Measurements from ENCODE around the gene GRSF1.
A peak's percentile ranks its signal among the peaks of the same experiment; 100 is the strongest.

GRSF1 gene, protein sequence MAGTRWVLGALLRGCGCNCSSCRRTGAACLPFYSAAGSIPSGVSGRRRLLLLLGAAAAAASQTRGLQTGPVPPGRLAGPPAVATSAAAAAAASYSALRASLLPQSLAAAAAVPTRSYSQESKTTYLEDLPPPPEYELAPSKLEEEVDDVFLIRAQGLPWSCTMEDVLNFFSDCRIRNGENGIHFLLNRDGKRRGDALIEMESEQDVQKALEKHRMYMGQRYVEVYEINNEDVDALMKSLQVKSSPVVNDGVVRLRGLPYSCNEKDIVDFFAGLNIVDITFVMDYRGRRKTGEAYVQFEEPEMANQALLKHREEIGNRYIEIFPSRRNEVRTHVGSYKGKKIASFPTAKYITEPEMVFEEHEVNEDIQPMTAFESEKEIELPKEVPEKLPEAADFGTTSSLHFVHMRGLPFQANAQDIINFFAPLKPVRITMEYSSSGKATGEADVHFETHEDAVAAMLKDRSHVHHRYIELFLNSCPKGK

DNA sequence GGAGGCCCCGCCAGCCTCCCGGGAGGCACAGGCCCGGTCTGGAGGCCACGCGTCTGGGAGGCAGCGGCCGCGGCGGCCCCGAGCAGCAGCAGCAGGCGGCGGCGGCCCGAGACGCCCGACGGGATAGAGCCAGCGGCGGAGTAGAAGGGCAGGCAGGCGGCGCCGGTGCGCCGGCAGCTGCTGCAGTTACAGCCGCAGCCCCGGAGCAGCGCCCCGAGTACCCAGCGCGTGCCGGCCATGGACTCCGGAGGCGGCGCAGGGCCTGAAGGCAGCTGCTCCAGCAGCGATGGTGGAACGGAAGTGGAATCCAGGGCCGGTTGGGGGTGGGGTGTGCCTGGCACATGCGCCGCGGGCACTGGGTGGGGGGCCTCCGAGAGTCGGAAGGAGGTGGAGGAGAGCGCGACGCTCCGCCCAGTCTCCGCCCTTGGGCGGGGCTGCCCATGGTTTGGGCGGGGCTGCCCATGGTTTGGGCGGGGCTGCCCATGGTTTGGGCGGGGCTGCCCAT, at the start of gene GRSF1:
GRSF1 (minus strand) TSS at position 302 of the 505 bp plus-strand sequence; CDS start at position 239, 63 bp downstream.
- no peaks in the 10 kb centered on the region for H3K9me3 Mint-ChIP-seq
- H3K27ac Mint-ChIP-seq = peak within 1 kb of the TSS; percentile 94
- H3K4me3 Mint-ChIP-seq = peak within 1 kb of the TSS; percentile 87
- H3K4me1 Mint-ChIP-seq (ENCODE audit: low read depth) = peaks cover 15% of the 10 kb centered on the region
- intact Hi-C loops (cut with micrococcal nuclease) = loop anchor here (2.0 to 10.0 kb wide), 7 partner anchors 63 to 173 kb away; partner anchors contain the start of genes DCK, MOB1B and UTP3
- peaks cover 31% of the 10 kb centered on the region for H3K36me3 Mint-ChIP-seq (ENCODE audit: low read depth)
- H3K27me3 Mint-ChIP-seq = no peaks in the 10 kb centered on the region

DNA sequence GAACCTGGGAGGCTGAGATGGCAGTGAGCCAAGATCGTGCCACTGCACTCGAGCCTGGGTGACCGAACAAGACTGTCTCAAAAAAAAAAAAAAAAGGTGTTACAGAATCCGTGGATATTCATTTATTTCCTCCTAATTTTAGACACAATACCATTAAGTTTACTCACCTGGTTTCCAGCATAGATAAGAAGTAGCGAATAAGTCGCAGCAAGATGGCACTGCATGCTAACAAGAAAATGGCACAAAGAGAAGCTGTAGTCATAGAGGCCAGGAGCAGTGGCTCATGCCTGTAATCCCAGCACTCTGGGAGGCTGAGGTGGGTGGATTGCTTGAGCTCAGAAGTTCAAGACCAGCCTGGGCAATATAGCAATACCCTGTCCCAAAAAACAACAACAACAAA, 45.5 kb upstream of the GRSF1 start:
- Mint-ChIP-seq H3K36me3 (ENCODE audit: low read depth) (no peaks in the 10 kb centered on the region), H3K4me3 (no peak overlapping the region), H3K9me3 (no peaks in the 10 kb centered on the region), H3K27ac (no peak overlapping the region), H3K4me1 (ENCODE audit: low read depth) (no peaks in the 10 kb centered on the region), H3K27me3 (no peaks in the 10 kb centered on the region)
- intact Hi-C loops (cut with micrococcal nuclease) = no loop called here

DNA sequence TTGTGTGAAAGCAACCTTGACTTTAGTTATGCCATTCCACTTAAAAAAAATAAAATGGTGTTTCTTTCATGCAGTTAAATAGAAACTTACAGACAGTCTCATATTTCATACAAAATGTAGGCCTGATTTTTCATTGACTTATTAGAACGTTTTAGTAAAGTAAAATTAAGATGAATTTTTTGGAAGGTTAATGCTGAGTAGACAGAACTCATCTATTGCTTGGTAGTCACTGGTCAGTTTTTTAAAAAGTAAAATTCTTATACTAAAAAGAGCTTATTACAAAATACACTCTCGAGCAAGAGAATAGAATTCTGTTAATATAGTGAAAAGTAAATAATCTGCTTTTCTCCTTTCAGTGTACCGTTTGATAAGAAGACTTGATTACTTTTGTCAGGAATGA, 41.0 kb upstream of the GRSF1 start:
- intact Hi-C loops (cut with micrococcal nuclease) = no loop called here
- H3K27me3 Mint-ChIP-seq = no peaks in the 10 kb centered on the region

DNA sequence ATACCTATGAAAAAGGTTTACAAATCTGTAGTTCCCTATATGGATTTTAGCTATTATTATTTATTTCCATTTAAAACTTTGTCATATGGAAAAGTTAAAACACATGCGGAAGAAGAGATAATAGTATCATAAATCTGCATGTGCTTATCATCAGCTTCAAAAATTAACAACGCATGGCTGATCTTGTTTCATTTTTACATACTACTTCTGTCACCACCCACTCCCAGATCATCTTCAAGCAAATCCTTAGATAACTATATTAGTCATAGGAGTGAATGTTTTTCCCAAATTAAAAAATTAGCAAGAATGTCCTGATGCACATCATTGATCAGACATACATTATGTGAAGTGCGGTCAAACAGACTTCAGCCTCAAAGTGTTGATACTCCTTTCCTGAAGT, 37.9 kb upstream of the GRSF1 start:
- H3K9me3 Mint-ChIP-seq = no peaks in the 10 kb centered on the region

More for the DNA sequence above, 41.0 kb upstream of the GRSF1 start:
- no peaks in the 10 kb centered on the region for H3K36me3 Mint-ChIP-seq (ENCODE audit: low read depth)
- H3K9me3 Mint-ChIP-seq = no peaks in the 10 kb centered on the region
- H3K27ac Mint-ChIP-seq = no peak overlapping the region
- no peak overlapping the region for H3K4me3 Mint-ChIP-seq
- no peaks in the 10 kb centered on the region for H3K4me1 Mint-ChIP-seq (ENCODE audit: low read depth)

DNA sequence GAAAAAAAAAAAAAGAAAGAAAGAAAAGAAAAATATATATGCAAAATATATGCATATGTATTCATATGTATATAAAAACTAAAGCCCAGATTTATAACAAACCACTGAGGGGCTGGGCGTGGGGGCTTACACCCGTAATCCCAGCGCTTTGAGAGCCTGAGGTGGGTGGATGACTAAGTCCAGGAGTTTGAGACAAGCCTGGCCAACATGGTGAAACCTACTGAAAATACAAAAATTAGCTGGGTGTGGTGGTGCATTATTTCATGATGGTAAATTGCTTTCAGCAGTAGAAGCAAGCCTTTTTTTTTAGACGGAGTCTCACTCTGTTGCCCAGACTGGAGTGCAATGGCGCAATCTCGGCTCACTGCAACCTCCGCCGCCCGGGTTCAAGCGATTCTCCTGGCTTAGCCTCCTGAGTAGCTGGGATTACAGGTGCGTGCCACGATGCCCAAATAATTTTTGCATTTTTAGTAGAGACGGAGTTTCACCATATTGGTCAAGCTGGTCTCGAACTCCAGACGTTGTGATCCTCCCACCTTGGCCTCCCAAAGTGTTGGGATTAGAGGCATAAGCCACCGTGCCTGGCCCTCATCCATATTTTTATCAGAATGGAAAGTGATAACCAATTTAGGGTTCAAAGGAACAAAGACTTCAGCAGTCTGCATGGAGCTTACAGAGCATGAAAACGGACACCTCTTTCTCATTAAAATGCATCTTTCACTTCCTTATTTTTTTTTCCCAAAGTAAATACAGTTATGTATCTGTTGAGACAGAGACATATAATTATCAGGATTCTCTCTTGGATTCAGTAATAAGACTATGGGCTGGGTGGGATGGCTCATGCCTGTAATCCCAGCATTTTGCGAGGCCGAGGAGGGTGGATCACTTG, 34.8 kb upstream of the GRSF1 start:
- H3K27me3 Mint-ChIP-seq = no peaks in the 10 kb centered on the region

More for the DNA sequence above, 37.9 kb upstream of the GRSF1 start:
- H3K36me3 Mint-ChIP-seq (ENCODE audit: low read depth) = no peaks in the 10 kb centered on the region
- H3K27me3 Mint-ChIP-seq = no peaks in the 10 kb centered on the region
- H3K4me1 Mint-ChIP-seq (ENCODE audit: low read depth) = peaks cover 8% of the 10 kb centered on the region
- no peak overlapping the region for H3K4me3 Mint-ChIP-seq
- intact Hi-C loops (cut with micrococcal nuclease) = no loop called here
- no peak overlapping the region for H3K27ac Mint-ChIP-seq

DNA sequence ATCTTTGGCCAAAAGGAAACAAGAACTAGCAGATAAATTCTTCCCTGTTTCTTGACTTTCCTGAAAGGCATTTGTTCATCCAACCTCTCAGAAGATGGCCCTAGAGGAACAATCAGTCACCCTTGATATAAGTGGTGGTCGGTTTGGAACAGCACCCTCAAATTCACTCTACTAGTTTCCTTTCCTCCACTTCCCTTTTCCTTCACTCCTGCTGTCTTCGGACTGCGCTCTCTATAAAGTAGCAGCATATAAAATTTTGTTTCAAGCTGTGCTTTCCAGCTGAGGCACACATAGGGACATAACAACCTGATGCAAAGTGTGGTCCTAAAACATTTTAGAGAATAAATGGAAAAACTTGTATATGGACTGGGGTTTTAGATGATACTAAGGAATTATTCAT, 33.5 kb upstream of the GRSF1 start:
- Mint-ChIP-seq H3K4me3 (no peak overlapping the region), H3K27ac (no peak overlapping the region), H3K36me3 (ENCODE audit: low read depth) (no peaks in the 10 kb centered on the region), H3K27me3 (no peaks in the 10 kb centered on the region), H3K4me1 (ENCODE audit: low read depth) (peaks cover 8% of the 10 kb centered on the region), H3K9me3 (no peaks in the 10 kb centered on the region)
- intact Hi-C loops (cut with micrococcal nuclease) = no loop called here

More for the DNA sequence above, 34.8 kb upstream of the GRSF1 start:
- Mint-ChIP-seq H3K4me1 (ENCODE audit: low read depth) (peaks cover 8% of the 10 kb centered on the region), H3K27ac (no peak overlapping the region), H3K9me3 (no peaks in the 10 kb centered on the region), H3K36me3 (ENCODE audit: low read depth) (no peaks in the 10 kb centered on the region), H3K4me3 (no peak overlapping the region)
- intact Hi-C loops (cut with micrococcal nuclease) = no loop called here

DNA sequence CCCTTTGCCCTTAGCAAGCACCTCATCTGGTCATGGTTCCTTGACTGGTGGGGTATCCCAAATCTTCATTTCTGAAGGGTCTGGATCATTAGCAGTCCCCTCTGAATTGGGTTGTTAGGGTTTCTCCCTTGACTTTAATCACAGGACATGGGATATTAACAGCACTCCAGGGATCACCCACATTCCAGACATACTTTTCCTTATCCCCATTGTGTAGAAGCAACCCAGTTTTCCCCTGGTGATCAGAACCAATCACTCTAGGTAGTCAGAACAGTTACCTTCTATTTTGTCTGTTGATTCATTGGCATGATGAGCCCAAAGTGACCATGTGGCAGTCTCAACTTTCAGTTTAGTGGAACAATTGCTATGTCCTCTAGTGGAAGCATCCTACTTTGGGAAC, 29.1 kb upstream of the GRSF1 start:
- no peak overlapping the region for H3K27ac Mint-ChIP-seq
- H3K27me3 Mint-ChIP-seq = no peaks in the 10 kb centered on the region
- intact Hi-C loops (cut with micrococcal nuclease) = no loop called here
- H3K9me3 Mint-ChIP-seq = no peaks in the 10 kb centered on the region
- H3K4me3 Mint-ChIP-seq = no peak overlapping the region
- no peaks in the 10 kb centered on the region for H3K36me3 Mint-ChIP-seq (ENCODE audit: low read depth)
- no peaks in the 10 kb centered on the region for H3K4me1 Mint-ChIP-seq (ENCODE audit: low read depth)

DNA sequence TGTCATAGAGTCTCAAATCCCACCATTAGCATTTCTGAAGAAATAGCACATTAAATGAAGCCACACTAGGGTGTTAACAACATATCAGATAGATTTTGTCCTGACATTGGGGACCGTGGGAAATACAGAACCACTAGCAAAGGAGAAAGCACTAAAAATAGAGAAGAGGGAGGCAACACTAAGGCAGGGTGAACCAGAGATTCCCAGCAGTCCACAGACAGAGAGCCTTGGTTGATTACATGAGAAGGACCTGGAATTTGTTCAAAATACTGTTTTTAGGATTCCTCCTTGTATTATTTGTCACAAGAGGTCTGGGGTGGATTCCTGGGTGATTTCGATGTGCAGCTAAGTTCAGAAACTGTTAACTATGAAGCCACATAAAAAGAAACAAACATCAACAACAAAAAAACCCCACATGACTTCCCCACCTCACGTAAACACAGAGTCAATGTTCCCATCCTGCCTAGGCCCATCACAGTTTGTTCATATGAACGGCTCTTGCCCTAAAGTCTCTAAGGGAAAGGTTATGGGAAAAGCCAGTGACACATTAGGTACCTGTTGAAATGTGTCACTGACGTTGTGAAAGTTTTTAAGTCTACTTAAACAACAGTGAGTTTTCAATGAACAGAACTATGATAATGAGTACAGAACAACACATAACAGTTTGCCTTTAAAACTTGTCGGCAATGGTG, 23.6 kb upstream of the GRSF1 start:
- no peak overlapping the region for H3K27ac Mint-ChIP-seq

DNA sequence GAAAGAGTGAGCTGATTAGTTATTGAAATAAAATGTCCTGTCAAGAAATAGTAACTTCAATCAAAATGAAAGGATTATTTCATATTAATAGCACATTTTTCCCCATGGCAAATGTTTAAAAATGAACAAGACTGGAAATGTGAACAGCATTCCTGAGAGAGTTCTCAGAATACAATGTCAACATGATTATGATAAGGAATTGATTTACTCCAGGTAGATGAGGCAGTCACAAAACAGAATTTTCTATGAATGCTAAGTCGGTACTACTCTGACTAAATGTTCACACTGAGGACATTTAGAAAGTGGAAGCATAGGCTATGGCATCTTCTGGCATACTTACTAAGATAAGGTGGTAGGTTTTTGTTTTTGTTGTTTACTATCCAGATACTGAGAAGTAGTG, 19.4 kb upstream of the GRSF1 start:
- Mint-ChIP-seq H3K4me1 (ENCODE audit: low read depth) (peaks cover 7% of the 10 kb centered on the region), H3K27ac (no peak overlapping the region), H3K27me3 (no peaks in the 10 kb centered on the region), H3K9me3 (no peaks in the 10 kb centered on the region), H3K4me3 (no peak overlapping the region), H3K36me3 (ENCODE audit: low read depth) (no peaks in the 10 kb centered on the region)
- intact Hi-C loops (cut with micrococcal nuclease) = no loop called here

More for the DNA sequence above, 23.6 kb upstream of the GRSF1 start:
- Mint-ChIP-seq H3K4me3 (no peak overlapping the region), H3K9me3 (no peaks in the 10 kb centered on the region), H3K4me1 (ENCODE audit: low read depth) (peaks cover 5% of the 10 kb centered on the region), H3K36me3 (ENCODE audit: low read depth) (no peaks in the 10 kb centered on the region), H3K27me3 (no peaks in the 10 kb centered on the region)
- intact Hi-C loops (cut with micrococcal nuclease) = no loop called here

DNA sequence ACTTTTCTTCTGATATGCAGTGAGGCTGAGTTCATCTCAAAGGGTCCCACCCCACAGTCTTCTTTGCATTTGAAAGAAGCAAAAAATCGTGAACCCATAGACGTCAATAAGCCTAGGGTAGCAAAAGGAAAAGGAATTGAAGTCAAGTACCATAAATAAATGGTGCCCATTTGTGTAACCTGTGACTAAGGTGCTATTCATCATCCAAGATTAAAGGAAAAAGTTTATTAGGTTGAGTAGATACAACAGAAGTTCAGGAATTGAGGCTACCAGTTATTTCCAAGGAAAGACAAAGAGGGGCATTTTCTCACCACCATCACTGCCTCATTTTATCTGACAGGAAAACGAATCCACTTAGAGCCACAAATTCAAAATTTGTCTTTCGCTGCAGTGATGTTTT, 18.8 kb upstream of the GRSF1 start:
- intact Hi-C loops (cut with micrococcal nuclease) = no loop called here
- Mint-ChIP-seq H3K36me3 (ENCODE audit: low read depth) (no peaks in the 10 kb centered on the region), H3K27ac (no peak overlapping the region), H3K9me3 (no peaks in the 10 kb centered on the region), H3K4me3 (no peak overlapping the region), H3K4me1 (ENCODE audit: low read depth) (peaks cover 13% of the 10 kb centered on the region), H3K27me3 (no peaks in the 10 kb centered on the region)

DNA sequence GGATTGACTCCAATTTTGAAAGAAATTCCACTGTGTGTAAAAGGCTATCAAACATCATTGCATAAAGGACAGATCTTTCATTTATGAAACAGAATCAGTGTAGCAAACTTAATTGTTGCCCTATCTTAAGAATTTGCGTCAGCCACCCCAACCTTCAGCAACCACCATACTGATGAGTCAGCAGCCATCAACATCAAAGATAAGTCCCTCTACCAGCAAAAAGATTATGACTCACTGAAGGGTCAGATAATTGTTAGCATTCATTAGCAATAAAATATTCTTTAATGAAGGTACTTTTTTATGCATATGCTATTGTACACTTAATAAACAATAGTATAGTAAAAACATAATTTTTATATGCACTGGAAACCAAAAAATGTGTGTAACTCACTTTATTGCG, 15.8 kb upstream of the GRSF1 start:
- no peak overlapping the region for H3K27ac Mint-ChIP-seq
- H3K27me3 Mint-ChIP-seq = no peaks in the 10 kb centered on the region
- H3K4me1 Mint-ChIP-seq (ENCODE audit: low read depth) = peaks cover 9% of the 10 kb centered on the region
- no peaks in the 10 kb centered on the region for H3K9me3 Mint-ChIP-seq
- intact Hi-C loops (cut with micrococcal nuclease) = no loop called here
- H3K36me3 Mint-ChIP-seq (ENCODE audit: low read depth) = no peaks in the 10 kb centered on the region
- H3K4me3 Mint-ChIP-seq = no peak overlapping the region

DNA sequence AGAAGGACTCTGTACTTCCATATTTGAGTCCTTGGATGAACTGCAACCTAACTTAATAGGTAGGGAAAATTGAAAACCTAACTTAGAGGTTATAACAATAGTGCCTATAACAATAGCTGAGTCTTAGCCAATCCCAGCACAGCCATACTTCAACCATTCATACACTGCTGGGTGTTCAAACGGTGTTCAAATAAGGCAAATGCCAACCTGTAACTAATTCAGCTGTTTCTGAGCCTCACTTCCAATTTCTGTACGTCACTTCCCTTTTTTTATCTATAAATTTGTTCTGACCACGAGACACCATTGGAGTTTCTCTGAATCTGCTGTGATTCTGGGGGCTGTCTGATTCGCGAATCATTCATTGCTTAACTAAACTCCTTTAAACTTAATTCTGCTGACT, 9.6 kb upstream of the GRSF1 start:
- no peaks in the 10 kb centered on the region for H3K9me3 Mint-ChIP-seq
- H3K27ac Mint-ChIP-seq = peak overlapping the region; percentile 60
- H3K4me3 Mint-ChIP-seq = no peak overlapping the region
- H3K36me3 Mint-ChIP-seq (ENCODE audit: low read depth) = no peaks in the 10 kb centered on the region
- intact Hi-C loops (cut with micrococcal nuclease) = no loop called here
- no peaks in the 10 kb centered on the region for H3K27me3 Mint-ChIP-seq
- H3K4me1 Mint-ChIP-seq (ENCODE audit: low read depth) = peaks cover 23% of the 10 kb centered on the region

DNA sequence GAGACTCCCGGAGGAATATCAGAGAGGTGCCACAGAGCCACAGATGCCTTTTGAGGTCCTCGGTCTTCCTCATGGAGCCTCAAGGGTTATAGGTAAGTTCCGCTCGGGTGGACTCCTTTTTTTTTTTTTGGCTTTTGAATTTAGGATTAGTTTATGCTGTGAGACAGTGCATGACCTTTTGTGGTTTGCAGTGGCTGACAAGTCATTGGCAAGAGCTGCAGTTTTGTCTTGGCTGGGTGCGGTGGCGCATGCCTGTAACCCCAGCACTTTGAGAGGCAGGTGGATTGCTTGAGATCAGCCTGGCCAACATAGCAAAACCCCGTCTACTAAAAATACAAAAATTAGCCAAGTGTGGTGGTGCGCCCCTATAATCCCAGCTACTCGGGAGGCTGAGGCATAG, 4.5 kb upstream of the GRSF1 start:
- Mint-ChIP-seq H3K27me3 (no peaks in the 10 kb centered on the region), H3K4me1 (ENCODE audit: low read depth) (peaks cover 9% of the 10 kb centered on the region), H3K36me3 (ENCODE audit: low read depth) (peaks cover 4% of the 10 kb centered on the region), H3K9me3 (no peaks in the 10 kb centered on the region), H3K27ac (no peak overlapping the region), H3K4me3 (no peak overlapping the region)
- intact Hi-C loops (cut with micrococcal nuclease) = no loop called here

All from dendritic cell treated with granulocyte-macrophage colony-stimulating factor and Interleukin-4, amounts not matched to agents 40 ng/mL and 50 ng/mL, for 4 days (primary cell).